HG03571 (cell line): Measurements from ENCODE around the gene PRR20C.
"Not testable (repeated sequence)": the region's sequence is repeated elsewhere in the genome, so short reads cannot be mapped to it uniquely, and the experiment has no call there.

Experiments used
- ATAC-seq: cut with Tn5 transposase; IDR thresholded peaks from one replicate; pipeline ENCODE4 v1.9.1; 2021; ENCODE audit not compliant: unreplicated experiment

PRR20C gene

GRCh38 chr13:57153761-57154160 is at the start of gene PRR20C:
PRR20C (plus strand) TSS chr13:57154061; CDS start chr13:57154448, 387 bp downstream.
- not testable (repeated sequence) for ATAC-seq

- ATAC-seq = no peak
Observed at GRCh38 chr13:57114945-57115344, 38.9 kb upstream of the PRR20C start.

DNA sequence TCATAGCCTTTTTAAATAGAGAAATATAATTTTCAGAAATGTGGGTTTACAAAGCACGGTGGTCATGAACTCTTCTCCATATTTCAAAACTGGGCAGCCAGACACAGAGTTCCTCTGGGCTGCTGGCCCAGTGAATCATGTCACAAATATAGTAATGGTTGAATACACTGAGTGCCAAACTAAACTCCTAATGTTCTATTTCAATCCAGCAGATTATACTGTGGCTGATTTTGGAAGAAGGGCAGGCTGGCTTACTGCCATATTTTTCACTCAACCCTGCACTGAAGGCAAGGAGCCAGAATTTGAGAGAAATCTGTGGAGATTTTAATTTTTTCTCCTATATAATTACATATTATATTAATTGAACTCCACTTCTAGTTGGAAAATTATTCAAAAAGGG is 30.2 kb upstream of the PRR20C start:
- ATAC-seq = no peak

- ATAC-seq = no peak
Observed at GRCh38 chr13:57128909-57129308, 25.0 kb upstream of the PRR20C start.

GRCh38 chr13:57136093-57136492 is 17.8 kb upstream of the PRR20C start:
- ATAC-seq = no peak

GRCh38 chr13:57137585-57137984 is 16.3 kb upstream of the PRR20C start:
- no peak for ATAC-seq

- ATAC-seq = no peak
Observed at GRCh38 chr13:57138988-57139387, 14.9 kb upstream of the PRR20C start.

GRCh38 chr13:57139781-57140180 is 14.1 kb upstream of the PRR20C start:
- not testable (repeated sequence) for ATAC-seq

- ATAC-seq = not testable (repeated sequence)
Observed at GRCh38 chr13:57140235-57140968, 13.5 kb upstream of the PRR20C start, which contains the start of gene PRR20A. PRR20A (plus strand) TSS chr13:57140918; CDS start chr13:57141305, 387 bp downstream.

DNA sequence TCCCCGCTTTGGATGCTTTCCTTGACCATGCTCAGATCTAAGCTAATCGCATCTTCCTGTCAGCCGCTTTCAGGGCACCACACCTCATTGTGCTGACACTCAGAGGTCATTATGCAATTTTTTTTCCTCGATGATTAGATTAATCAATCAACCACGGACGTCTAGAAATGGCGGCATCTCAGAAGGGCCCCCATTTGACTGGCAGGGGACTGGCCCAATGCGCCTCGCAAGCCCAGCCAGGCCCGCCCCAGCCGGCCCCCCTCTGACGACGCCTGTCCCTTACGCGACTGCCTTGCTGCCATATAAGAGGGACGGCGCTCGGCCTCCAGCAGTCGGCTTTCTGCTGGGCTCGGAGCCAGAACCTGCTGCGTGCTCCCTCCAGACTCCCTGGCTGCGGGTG is 6.7 kb upstream of the PRR20C start, which contains the start of gene PRR20B:
Gene PRR20B, plus strand, starts transcription at position 301 of the 400 bp plus-strand sequence. CDS start 387 bp downstream, outside the sequence.
- not testable (repeated sequence) for ATAC-seq

GRCh38 chr13:57148106-57148505 is 5.8 kb upstream of the PRR20C start:
- ATAC-seq = not testable (repeated sequence)

DNA sequence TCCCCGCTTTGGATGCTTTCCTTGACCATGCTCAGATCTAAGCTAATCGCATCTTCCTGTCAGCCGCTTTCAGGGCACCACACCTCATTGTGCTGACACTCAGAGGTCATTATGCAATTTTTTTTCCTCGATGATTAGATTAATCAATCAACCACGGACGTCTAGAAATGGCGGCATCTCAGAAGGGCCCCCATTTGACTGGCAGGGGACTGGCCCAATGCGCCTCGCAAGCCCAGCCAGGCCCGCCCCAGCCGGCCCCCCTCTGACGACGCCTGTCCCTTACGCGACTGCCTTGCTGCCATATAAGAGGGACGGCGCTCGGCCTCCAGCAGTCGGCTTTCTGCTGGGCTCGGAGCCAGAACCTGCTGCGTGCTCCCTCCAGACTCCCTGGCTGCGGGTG is 6.5 kb downstream of the PRR20C start, which contains the start of gene PRR20D:
Gene PRR20D, plus strand, starts transcription at position 301 of the 400 bp plus-strand sequence. CDS start 387 bp downstream, outside the sequence.
- not testable (repeated sequence) for ATAC-seq

DNA sequence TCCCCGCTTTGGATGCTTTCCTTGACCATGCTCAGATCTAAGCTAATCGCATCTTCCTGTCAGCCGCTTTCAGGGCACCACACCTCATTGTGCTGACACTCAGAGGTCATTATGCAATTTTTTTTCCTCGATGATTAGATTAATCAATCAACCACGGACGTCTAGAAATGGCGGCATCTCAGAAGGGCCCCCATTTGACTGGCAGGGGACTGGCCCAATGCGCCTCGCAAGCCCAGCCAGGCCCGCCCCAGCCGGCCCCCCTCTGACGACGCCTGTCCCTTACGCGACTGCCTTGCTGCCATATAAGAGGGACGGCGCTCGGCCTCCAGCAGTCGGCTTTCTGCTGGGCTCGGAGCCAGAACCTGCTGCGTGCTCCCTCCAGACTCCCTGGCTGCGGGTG is 13.0 kb downstream of the PRR20C start, which contains the start of gene PRR20E:
Gene PRR20E, plus strand, starts transcription at position 301 of the 400 bp plus-strand sequence. CDS start 387 bp downstream, outside the sequence.
- ATAC-seq = not testable (repeated sequence)

DNA sequence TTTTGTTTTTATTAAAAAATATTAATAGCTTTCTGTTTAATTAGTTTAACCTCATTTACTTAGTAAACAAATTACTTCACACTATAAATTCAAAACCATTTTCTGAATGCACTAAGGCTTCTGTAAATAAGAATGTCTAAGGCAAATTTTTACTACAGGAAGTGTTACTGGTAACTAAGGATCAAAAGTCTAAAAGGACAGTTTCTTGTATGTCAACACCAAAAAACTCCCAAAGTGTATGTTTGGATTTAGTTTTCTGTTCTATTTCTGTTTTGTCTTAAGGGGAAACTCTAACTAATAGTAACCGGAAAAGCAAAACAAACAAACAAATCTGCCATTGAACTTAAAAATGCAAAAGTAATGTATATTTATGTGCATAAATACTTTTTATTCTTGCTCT is 37.8 kb downstream of the PRR20C start:
- ATAC-seq = no peak
